ENCODE measurements around the gene TEF. TPM values are rescaled to one million over a fixed set of nuclear protein-coding genes. Genes with fewer than 3 reads are reported as not detected.
"Not testable (repeated sequence)": the region's sequence is repeated elsewhere in the genome, so short reads cannot be mapped to it uniquely, and the experiment has no call there.

The TEF gene
- total RNA-seq, 3 donors from 2014 or later (not counting 1 experiment from before 2014, with no cell fraction given), result 2.7 to 5.5 (median 3.0) TPM

DNA sequence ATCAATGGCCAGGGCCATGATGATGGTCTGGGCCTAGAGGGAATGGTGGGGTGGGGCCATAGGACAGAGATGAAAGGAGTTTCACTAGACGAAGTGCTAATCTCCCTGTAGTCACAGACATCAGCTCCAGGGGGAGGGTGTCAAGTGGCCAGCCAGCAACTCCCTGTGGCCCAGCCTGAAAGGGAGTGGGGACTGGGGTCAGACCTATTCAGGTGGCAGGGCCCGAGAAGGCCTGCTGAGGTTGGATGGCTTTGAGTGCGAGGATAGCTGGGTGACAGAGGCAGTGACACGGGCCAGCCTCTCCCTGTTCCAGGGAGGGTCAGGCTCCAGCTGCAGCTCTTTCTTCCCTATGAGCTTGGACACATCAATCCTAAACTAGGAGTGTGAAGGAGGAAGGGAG lies 53.8 kb downstream of the TEF start:
- H3K27me3 Mint-ChIP-seq (ENCODE audit: low read depth in 2 of 2), result no peaks in the 10 kb centered on the region
- Histone ChIP-seq H3K27me3 (ENCODE audit: control insufficient read depth, insufficient read depth, low read length) (no peaks in the 10 kb centered on the region), H3K4me1 (ENCODE audit: control insufficient read depth, insufficient read depth, low read length) (peaks cover 5% of the 10 kb centered on the region), H3K9me3 (ENCODE audit: control insufficient read depth, insufficient read depth, low read length) (no peaks in the 10 kb centered on the region), H3K27ac (ENCODE audit: low read length) (no peak overlapping the region), H3K36me3 (ENCODE audit: control insufficient read depth, insufficient read depth, low read length) (peaks cover 45% of the 10 kb centered on the region), H3K4me3 (ENCODE audit: low read length) (no peak overlapping the region)
- no peaks in the 10 kb centered on the region for H3K36me3 Mint-ChIP-seq
- H3K9me3 Mint-ChIP-seq, result no peaks in the 10 kb centered on the region
- intact Hi-C loops (cut with micrococcal nuclease), result no loop called here
- TF ChIP-seq, protein P1, sequence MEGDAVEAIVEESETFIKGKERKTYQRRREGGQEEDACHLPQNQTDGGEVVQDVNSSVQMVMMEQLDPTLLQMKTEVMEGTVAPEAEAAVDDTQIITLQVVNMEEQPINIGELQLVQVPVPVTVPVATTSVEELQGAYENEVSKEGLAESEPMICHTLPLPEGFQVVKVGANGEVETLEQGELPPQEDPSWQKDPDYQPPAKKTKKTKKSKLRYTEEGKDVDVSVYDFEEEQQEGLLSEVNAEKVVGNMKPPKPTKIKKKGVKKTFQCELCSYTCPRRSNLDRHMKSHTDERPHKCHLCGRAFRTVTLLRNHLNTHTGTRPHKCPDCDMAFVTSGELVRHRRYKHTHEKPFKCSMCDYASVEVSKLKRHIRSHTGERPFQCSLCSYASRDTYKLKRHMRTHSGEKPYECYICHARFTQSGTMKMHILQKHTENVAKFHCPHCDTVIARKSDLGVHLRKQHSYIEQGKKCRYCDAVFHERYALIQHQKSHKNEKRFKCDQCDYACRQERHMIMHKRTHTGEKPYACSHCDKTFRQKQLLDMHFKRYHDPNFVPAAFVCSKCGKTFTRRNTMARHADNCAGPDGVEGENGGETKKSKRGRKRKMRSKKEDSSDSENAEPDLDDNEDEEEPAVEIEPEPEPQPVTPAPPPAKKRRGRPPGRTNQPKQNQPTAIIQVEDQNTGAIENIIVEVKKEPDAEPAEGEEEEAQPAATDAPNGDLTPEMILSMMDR (IDR thresholded peaks at IDR 0.05), result no peak
- no peak for DNase-seq
- 97% methylated on average over 4 of the region's 4 CpGs for WGBS (ENCODE audit: insufficient coverage)
- no peak for ATAC-seq
- H3K4me1 Mint-ChIP-seq, result peaks cover 6 to 25% of the 10 kb centered on the region in 2 donors
- H3K27ac Mint-ChIP-seq, result peak overlapping the region; percentile 45 to 51
- H3K4me3 Mint-ChIP-seq, result no peak overlapping the region

DNA sequence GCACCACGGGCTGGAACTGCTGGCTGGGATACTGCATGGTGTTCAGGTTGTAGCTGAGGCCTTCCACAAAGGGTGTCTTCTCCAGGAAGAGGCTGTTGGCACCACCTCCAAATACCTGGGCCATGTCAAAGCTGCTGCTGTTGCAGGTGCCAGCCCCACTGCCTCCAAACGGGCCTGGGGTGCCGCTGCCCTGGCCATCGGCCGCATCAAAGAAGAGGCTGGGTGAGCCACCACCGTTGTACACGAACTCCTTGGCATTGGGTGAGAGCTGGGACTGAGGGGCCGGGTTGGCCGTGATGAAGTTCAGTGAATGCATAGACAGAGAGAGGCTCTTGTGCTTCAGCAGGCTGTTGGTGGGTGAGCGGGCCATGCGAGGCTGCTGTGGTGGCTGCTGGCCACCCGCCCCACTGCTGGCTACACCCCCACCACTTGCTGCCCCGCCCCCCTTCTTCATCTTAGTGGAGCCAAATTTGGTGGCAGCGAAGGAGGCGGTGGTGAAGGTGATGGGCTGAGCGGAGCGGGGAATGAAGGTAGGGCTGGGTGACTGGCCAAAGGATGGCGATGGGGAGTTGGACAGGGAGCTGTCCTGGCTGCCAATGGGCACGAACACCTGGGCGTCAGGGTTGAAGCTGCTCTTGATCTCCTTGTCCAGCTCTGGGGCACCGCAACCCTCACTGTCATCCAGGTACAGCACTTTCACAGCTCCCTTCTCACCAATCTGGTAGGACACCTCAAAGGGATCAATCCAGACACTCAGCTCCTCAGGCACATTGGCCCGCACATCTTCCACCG lies 54.8 kb downstream of the TEF start:
- ATAC-seq (no peak), DNase-seq (no peak)
- peaks cover under 1 to 21% of the 10 kb centered on the region in 2 donors for H3K4me1 Mint-ChIP-seq
- no peaks in the 10 kb centered on the region for H3K9me3 ChIP-seq (ENCODE audit: control insufficient read depth, insufficient read depth, low read length)
- H3K27ac ChIP-seq (ENCODE audit: low read length), result no peak overlapping the region
- H3K27me3 Mint-ChIP-seq (ENCODE audit: low read depth in 2 of 2), result no peaks in the 10 kb centered on the region
- H3K27me3 ChIP-seq (ENCODE audit: control insufficient read depth, insufficient read depth, low read length), result no peaks in the 10 kb centered on the region
- peak overlapping the region; percentile 51 to 64 for H3K27ac Mint-ChIP-seq
- 94% methylated on average over 23 of the region's 23 CpGs for WGBS (ENCODE audit: insufficient coverage)
- H3K36me3 Mint-ChIP-seq, result no peaks in the 10 kb centered on the region
- no peak overlapping the region for H3K4me3 ChIP-seq (ENCODE audit: low read length)
- H3K9me3 Mint-ChIP-seq, result no peaks in the 10 kb centered on the region
- no peak overlapping the region for H3K4me3 Mint-ChIP-seq
- H3K36me3 ChIP-seq (ENCODE audit: control insufficient read depth, insufficient read depth, low read length), result peaks cover 43% of the 10 kb centered on the region
- intact Hi-C loops (cut with micrococcal nuclease), result no loop called here
- TF ChIP-seq, protein P1 (IDR thresholded peaks at IDR 0.05), result no peak
- peaks cover 5% of the 10 kb centered on the region for H3K4me1 ChIP-seq (ENCODE audit: control insufficient read depth, insufficient read depth, low read length)

DNA sequence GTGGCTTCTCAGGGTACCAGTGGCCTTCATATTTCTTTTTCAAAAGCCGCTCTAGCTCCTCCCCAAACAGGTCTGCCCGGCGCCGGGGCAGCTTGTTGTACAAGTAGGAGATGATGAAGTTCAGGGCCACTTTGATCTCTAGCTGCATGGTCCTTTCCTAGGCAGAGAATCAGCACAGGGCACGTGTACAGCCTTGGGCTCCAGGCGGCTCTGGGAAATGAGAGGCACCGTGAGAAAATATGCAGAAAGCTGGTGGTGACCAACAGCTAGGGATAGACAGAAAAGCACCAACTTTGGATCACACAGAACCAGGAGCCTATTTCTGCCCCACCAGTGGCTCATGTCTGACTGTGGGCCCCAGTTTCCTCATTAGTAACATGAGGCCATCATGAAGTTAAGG lies 55.5 kb downstream of the TEF start:
- Histone ChIP-seq H3K9me3 (ENCODE audit: control insufficient read depth, insufficient read depth, low read length) (no peaks in the 10 kb centered on the region), H3K27ac (ENCODE audit: low read length) (no peak overlapping the region), H3K27me3 (ENCODE audit: control insufficient read depth, insufficient read depth, low read length) (no peaks in the 10 kb centered on the region), H3K36me3 (ENCODE audit: control insufficient read depth, insufficient read depth, low read length) (peaks cover 37% of the 10 kb centered on the region), H3K4me3 (ENCODE audit: low read length) (no peak overlapping the region), H3K4me1 (ENCODE audit: control insufficient read depth, insufficient read depth, low read length) (peaks cover 5% of the 10 kb centered on the region)
- intact Hi-C loops (cut with micrococcal nuclease), result no loop called here
- TF ChIP-seq, protein P1 (IDR thresholded peaks at IDR 0.05), result no peak
- no peak for ATAC-seq
- Mint-ChIP-seq H3K4me1 (peaks cover 1 to 22% of the 10 kb centered on the region in 2 donors), H3K27me3 (ENCODE audit: low read depth in 2 of 2) (no peaks in the 10 kb centered on the region), H3K9me3 (no peaks in the 10 kb centered on the region), H3K36me3 (no peaks in the 10 kb centered on the region), H3K4me3 (no peak overlapping the region), H3K27ac (peak overlapping the region in 1 of 2 donors; percentile 64)
- WGBS (ENCODE audit: insufficient coverage), result 97% methylated on average over 7 of the region's 7 CpGs
- DNase-seq, result no peak

DNA sequence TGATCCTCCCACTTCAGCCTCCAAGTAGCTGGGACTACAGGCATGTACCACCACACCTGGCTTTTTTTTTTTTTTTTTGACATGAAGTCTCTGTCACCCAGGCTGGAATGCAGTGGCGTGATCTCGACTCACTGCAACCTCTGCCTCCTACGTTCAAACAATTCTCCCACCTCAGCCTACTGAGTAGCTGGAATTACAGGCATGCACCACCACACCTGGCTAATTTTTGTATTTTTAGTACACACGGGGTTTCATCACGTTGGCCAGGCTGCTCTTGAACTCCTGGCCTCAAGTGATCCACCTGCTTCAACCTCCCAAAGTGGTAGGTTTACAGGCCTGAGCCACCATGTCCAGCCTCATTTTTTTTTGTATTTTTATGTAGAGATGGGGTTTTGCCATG lies 58.8 kb downstream of the TEF start:
- Histone ChIP-seq H3K4me1 (ENCODE audit: control insufficient read depth, insufficient read depth, low read length) (peaks cover 22% of the 10 kb centered on the region), H3K36me3 (ENCODE audit: control insufficient read depth, insufficient read depth, low read length) (peaks cover 25% of the 10 kb centered on the region)
- WGBS (ENCODE audit: insufficient coverage), result 87% methylated on average over 5 of the region's 5 CpGs
- H3K36me3 Mint-ChIP-seq; H3K9me3 ChIP-seq (ENCODE audit: control insufficient read depth, insufficient read depth, low read length); H3K27me3 ChIP-seq (ENCODE audit: control insufficient read depth, insufficient read depth, low read length); H3K27ac ChIP-seq (ENCODE audit: low read length); ATAC-seq; H3K4me3 Mint-ChIP-seq; H3K27ac Mint-ChIP-seq; intact Hi-C loops (cut with micrococcal nuclease); DNase-seq; H3K27me3 Mint-ChIP-seq (ENCODE audit: low read depth in 2 of 2); H3K9me3 Mint-ChIP-seq; H3K4me3 ChIP-seq (ENCODE audit: low read length): not testable (repeated sequence)
- H3K4me1 Mint-ChIP-seq, result peaks cover 21 to 46% of the 10 kb centered on the region in 2 donors

All from natural killer cell (primary cell).